HG03039 (cell line): ENCODE measurements around the gene SOX5.

Experiments
- ATAC-seq: cut with Tn5 transposase; IDR thresholded peaks from one replicate; pipeline ENCODE4 v1.9.1; 2021; ENCODE audit warnings: mild to moderate bottlenecking, moderate library complexity; ENCODE audit not compliant: unreplicated experiment

SOX5 gene

GRCh38 chr12:23703051-23703450 is 246.4 kb downstream of the SOX5 start:
- no peak for ATAC-seq

- ATAC-seq = no peak
Observed at GRCh38 chr12:23699031-23699430, 250.4 kb downstream of the SOX5 start.

- ATAC-seq = no peak
Observed at GRCh38 chr12:23694920-23695319, 254.6 kb downstream of the SOX5 start.

GRCh38 chr12:23694307-23694706 is 255.2 kb downstream of the SOX5 start:
- no peak for ATAC-seq

- ATAC-seq = no peak
Observed at GRCh38 chr12:23687947-23688346, 261.5 kb downstream of the SOX5 start.

GRCh38 chr12:23686095-23686494 is 263.4 kb downstream of the SOX5 start:
- no peak for ATAC-seq

- no peak for ATAC-seq
Observed at GRCh38 chr12:23684121-23684520, 265.3 kb downstream of the SOX5 start.

GRCh38 chr12:23681237-23681636 is 268.2 kb downstream of the SOX5 start:
- ATAC-seq = no peak

- no peak for ATAC-seq
Observed at GRCh38 chr12:23674064-23674463, 275.4 kb downstream of the SOX5 start.

GRCh38 chr12:23671881-23672280 is 277.6 kb downstream of the SOX5 start:
- ATAC-seq = no peak

- ATAC-seq = no peak
Observed at GRCh38 chr12:23670684-23671083, 278.8 kb downstream of the SOX5 start.

GRCh38 chr12:23669691-23670090 is 279.8 kb downstream of the SOX5 start:
- no peak for ATAC-seq

GRCh38 chr12:23666866-23667265 is 282.6 kb downstream of the SOX5 start:
- no peak for ATAC-seq

GRCh38 chr12:23662966-23663365 is 286.5 kb downstream of the SOX5 start:
- no peak for ATAC-seq

- no peak for ATAC-seq
Observed at GRCh38 chr12:23659131-23659530, 290.3 kb downstream of the SOX5 start.

GRCh38 chr12:23657598-23657997 is 291.9 kb downstream of the SOX5 start:
- no peak for ATAC-seq

- no peak for ATAC-seq
Observed at GRCh38 chr12:23655884-23656283, 293.6 kb downstream of the SOX5 start.

- no peak for ATAC-seq
Observed at GRCh38 chr12:23655112-23655511, 294.4 kb downstream of the SOX5 start.

GRCh38 chr12:23648546-23648945 is 300.9 kb downstream of the SOX5 start:
- ATAC-seq = no peak

GRCh38 chr12:23640754-23641153 is 308.7 kb downstream of the SOX5 start:
- no peak for ATAC-seq

GRCh38 chr12:23634344-23634743 is 315.1 kb downstream of the SOX5 start:
- ATAC-seq = no peak

GRCh38 chr12:23631786-23632377 is 317.6 kb downstream of the SOX5 start:
- ATAC-seq = no peak

- no peak for ATAC-seq
Observed at GRCh38 chr12:23630524-23630923, 318.9 kb downstream of the SOX5 start.
